ENCODE measurements around the gene GSTA1. TPM values are rescaled to one million over a fixed set of nuclear protein-coding genes. Genes with fewer than 3 reads are reported as not detected.
"Not testable (repeated sequence)": the region's sequence is repeated elsewhere in the genome, so short reads cannot be mapped to it uniquely, and the experiment has no call there.

The GSTA1 gene
- total RNA-seq, 4 donors from 2014 or later, result 0.90 to 0.95 TPM; not detected in 2

DNA sequence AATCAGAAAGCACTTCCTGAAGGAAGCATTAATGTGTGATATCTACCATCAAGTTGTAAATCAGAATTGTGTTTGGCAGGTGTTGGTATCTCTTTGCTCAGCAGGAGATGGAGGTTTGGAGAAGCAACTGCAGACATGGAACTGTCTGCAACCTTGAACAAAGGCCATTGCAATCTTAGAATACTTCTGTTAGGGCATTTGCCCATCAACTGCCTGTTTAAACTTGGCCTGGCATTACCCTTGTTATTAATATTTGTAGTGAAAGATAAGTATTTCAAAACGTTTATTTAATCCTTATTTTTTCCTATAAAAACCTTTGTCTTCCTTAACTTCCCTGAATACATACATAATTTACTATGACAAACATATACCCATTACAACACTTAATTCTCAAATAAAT is 22.9 kb upstream of the GSTA1 start:
- Histone ChIP-seq H3K4me3 (no peak overlapping the region), H3K27me3 (no peaks in the 10 kb centered on the region), H3K4me1 (no peaks in the 10 kb centered on the region), H3K36me3 (no peaks in the 10 kb centered on the region), H3K27ac (no peak overlapping the region), H3K9me3 (no peaks in the 10 kb centered on the region)
- DNase-seq, result no peak
- intact Hi-C loops (cut with DNase I; ENCODE audit: low total_unique reads), result no loop called here
- TF ChIP-seq POLR2A (IDR thresholded peaks at IDR 0.05) (no peak), CTCF (IDR thresholded peaks at IDR 0.05) (no peak)

DNA sequence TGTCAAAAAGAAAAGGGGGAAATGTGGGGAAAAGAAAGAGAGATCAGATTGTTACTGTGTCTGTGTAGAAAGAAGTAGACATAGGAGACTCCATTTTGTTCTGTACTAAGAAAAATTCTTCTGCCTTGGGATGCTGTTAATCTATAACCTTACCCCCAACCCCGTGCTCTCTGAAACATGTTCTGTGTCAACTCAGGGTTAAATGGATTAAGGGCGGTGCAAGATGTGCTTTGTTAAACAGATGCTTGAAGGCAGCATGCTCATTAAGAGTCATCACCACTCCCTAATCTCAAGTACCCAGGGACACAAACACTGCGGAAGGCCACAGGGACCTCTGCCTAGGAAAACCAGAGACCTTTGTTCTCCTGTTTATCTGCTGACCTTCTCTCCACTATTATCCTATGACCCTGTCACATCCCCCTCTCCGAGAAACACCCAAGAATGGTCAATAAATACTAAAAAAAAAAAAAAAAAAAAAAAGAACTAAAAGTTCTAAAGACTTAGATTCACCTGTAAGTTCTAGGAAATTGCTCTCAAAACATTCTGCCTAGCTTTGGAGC is 22.4 kb upstream of the GSTA1 start:
- H3K4me1 ChIP-seq; DNase-seq; H3K9me3 ChIP-seq; H3K4me3 ChIP-seq; intact Hi-C loops (cut with DNase I; ENCODE audit: low total_unique reads); H3K36me3 ChIP-seq; H3K27ac ChIP-seq; H3K27me3 ChIP-seq: not testable (repeated sequence)

DNA sequence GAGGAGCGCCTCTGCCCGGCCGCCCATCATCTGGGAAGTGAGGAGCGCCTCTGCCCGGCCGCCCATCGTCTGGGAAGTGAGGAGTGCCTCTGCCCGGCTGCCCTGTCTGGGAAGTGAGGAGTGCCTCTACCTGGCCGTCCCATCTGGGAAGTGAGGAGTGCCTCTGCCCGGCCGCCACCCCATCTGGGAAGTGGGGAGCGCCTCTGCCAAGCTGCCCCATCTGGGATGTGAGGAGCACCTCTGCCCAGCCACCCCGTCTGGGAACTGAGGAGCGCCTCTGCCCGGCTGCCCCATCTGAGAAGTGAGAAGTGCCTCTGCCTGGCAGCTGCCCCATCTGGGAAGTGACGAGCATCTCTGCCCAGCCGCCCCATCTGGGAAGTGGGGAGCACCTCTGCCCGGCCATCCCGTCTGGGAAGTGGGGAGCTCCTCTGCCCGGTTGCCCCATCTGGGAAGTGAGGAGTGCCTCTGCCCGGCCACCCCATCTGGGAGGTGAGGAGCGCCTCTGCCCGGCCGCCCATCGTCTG is 21.7 kb upstream of the GSTA1 start:
- H3K4me1 ChIP-seq; H3K4me3 ChIP-seq; intact Hi-C loops (cut with DNase I; ENCODE audit: low total_unique reads); H3K27me3 ChIP-seq; H3K36me3 ChIP-seq; H3K9me3 ChIP-seq; DNase-seq; H3K27ac ChIP-seq: not testable (repeated sequence)

GRCh38 chr6:52821842-52822241 is 18.2 kb upstream of the GSTA1 start:
- intact Hi-C loops (cut with DNase I; ENCODE audit: low total_unique reads), result no loop called here
- no peaks in the 10 kb centered on the region for H3K9me3 ChIP-seq
- TF ChIP-seq CTCF (IDR thresholded peaks at IDR 0.05) (no peak), POLR2A (IDR thresholded peaks at IDR 0.05) (no peak)

GRCh38 chr6:52820198-52820597 is 16.6 kb upstream of the GSTA1 start:
- Histone ChIP-seq H3K4me3 (no peak overlapping the region), H3K36me3 (no peaks in the 10 kb centered on the region), H3K27me3 (no peaks in the 10 kb centered on the region), H3K4me1 (no peaks in the 10 kb centered on the region), H3K9me3 (no peaks in the 10 kb centered on the region), H3K27ac (no peak overlapping the region)
- intact Hi-C loops (cut with DNase I; ENCODE audit: low total_unique reads), result no loop called here
- TF ChIP-seq CTCF (IDR thresholded peaks at IDR 0.05) (no peak), POLR2A (IDR thresholded peaks at IDR 0.05) (no peak)
- no peak for DNase-seq

More at GRCh38 chr6:52821842-52822241, 18.2 kb upstream of the GSTA1 start:
- Histone ChIP-seq H3K4me3 (no peak overlapping the region), H3K27me3 (no peaks in the 10 kb centered on the region), H3K36me3 (no peaks in the 10 kb centered on the region), H3K27ac (no peak overlapping the region), H3K4me1 (no peaks in the 10 kb centered on the region)
- no peak for DNase-seq

GRCh38 chr6:52815167-52816092 is 11.8 kb upstream of the GSTA1 start:
- Histone ChIP-seq H3K4me1 (no peaks in the 10 kb centered on the region), H3K27me3 (no peaks in the 10 kb centered on the region), H3K27ac (no peak overlapping the region), H3K4me3 (no peak overlapping the region), H3K9me3 (no peaks in the 10 kb centered on the region), H3K36me3 (no peaks in the 10 kb centered on the region)
- intact Hi-C loops (cut with DNase I; ENCODE audit: low total_unique reads), result no loop called here
- no peak for DNase-seq
- TF ChIP-seq POLR2A (IDR thresholded peaks at IDR 0.05), result no peak
- peak in 2 of 4 experiments; percentile 10 to 21 for TF ChIP-seq CTCF (IDR thresholded peaks at IDR 0.05)

DNA sequence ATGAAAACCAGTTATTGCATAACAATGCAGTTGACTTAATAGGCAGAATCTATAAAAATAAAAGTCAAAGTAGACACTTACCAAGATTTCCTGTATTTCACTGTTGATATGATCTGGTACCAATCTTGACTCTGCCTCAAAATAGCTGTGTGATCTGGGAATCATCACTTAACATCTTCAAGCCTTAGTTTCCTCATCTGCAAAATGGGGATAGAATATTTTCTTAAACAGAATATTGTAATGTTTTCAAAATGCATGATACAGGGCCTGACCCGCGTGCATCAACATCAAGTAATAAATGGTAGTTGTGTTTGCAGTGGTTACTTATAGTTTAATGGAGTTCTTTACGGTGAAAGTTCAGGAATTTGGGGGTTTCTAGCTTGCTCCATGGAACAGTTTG is 10.9 kb upstream of the GSTA1 start:
- H3K4me3 ChIP-seq; DNase-seq; H3K27ac ChIP-seq; H3K27me3 ChIP-seq; intact Hi-C loops (cut with DNase I; ENCODE audit: low total_unique reads); H3K4me1 ChIP-seq; H3K9me3 ChIP-seq; H3K36me3 ChIP-seq: not testable (repeated sequence)

DNA sequence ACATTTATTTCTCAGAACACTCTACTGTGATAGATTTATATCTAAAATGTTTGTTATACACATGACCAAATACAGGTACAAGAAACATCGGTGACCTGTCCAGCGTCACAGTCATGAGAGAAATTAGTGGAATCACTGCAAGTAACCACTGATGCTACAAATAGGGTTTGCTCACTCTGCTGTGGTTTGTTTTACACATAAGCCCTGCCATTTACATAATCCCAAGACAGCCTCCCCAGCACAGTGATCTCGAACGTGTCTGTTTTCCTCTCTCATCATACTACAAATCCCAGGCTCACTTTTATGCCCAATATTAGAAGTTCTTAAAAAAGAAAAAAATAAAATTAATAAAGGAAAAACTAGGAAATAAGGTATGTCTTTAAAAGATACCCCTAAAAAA is 6.2 kb upstream of the GSTA1 start:
- H3K36me3 ChIP-seq; H3K4me1 ChIP-seq; H3K27me3 ChIP-seq; H3K4me3 ChIP-seq; H3K27ac ChIP-seq; H3K9me3 ChIP-seq; intact Hi-C loops (cut with DNase I; ENCODE audit: low total_unique reads); DNase-seq: not testable (repeated sequence)

Data from uterus (tissue), 4 donors.